Epithelial cell of esophagus (primary cell): Measurements from ENCODE around the gene FTO.
A peak's percentile ranks its signal among the peaks of the same experiment; 100 is the strongest.

Experiments
- DNase-seq: peaks from one replicate; pipeline ENCODE4 v3.0.0; 2010; ENCODE audit warnings: low read depth
- H3K4me3 ChIP-seq: 2 replicates; pipeline ENCODE4 v1.5.1; 2011; ENCODE audit warnings: mild to moderate bottlenecking, low read length, control low read depth
- TF ChIP-seq, protein P1 (sequence below): IDR thresholded peaks from 2 replicates; pipeline ENCODE4 v1.5.1; 2011; ENCODE audit warnings: low read depth, mild to moderate bottlenecking, low read length, control low read depth, inconsistent platforms; ENCODE audit not compliant: insufficient read depth; ENCODE audit errors: missing control alignments

FTO gene

DNA sequence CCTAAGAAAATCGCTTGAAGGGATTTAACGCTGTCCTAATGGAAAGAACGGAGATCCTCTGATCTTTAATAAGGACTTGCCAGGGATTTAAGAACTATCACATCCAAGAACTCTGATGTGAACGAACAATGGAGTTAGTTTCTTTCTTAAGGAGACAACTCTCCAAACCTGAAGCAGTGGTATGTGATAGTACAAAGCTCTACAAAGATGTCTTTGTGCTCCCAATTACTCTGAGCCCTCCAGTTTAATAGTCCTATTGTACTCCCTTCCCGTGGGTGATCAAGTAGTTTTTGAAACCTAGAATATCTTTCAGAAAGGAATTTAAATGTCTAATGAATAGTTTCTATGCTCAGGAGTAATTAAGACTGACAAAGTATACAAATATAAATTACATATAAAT lies 123.8 kb downstream of the FTO start:
- TF ChIP-seq, protein P1, sequence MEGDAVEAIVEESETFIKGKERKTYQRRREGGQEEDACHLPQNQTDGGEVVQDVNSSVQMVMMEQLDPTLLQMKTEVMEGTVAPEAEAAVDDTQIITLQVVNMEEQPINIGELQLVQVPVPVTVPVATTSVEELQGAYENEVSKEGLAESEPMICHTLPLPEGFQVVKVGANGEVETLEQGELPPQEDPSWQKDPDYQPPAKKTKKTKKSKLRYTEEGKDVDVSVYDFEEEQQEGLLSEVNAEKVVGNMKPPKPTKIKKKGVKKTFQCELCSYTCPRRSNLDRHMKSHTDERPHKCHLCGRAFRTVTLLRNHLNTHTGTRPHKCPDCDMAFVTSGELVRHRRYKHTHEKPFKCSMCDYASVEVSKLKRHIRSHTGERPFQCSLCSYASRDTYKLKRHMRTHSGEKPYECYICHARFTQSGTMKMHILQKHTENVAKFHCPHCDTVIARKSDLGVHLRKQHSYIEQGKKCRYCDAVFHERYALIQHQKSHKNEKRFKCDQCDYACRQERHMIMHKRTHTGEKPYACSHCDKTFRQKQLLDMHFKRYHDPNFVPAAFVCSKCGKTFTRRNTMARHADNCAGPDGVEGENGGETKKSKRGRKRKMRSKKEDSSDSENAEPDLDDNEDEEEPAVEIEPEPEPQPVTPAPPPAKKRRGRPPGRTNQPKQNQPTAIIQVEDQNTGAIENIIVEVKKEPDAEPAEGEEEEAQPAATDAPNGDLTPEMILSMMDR, result no peak
- no peak overlapping the region for H3K4me3 ChIP-seq
- no peak for DNase-seq

DNA sequence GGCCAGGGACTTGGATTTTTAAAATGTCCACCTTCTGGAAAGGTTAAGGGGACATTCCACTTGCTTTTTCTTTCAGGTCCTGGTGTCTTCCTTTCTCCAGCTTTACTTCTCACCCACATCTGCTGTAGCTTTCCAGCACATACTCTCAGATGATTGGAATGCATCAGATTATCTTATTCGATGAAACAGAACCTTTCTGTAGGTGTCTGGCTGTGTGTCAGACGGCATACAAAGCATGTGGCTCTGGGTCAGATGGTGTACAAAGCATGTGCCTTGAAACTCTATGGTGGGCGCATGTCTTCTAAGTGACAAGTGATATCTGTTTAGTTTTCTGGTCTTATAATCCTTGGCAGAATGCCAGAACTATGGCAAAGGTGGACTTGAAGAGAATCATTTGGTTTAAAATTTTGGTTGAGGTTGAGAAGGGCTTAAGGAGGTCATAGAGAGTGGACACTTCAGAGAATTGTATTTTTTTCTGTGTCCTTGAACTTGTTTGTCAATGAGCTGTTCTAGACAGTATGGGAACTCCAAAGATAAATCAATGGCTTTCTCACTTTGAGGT lies 125.3 kb downstream of the FTO start:
- no peak overlapping the region for H3K4me3 ChIP-seq
- peak; percentile 23 for DNase-seq
- TF ChIP-seq, protein P1, result no peak

DNA sequence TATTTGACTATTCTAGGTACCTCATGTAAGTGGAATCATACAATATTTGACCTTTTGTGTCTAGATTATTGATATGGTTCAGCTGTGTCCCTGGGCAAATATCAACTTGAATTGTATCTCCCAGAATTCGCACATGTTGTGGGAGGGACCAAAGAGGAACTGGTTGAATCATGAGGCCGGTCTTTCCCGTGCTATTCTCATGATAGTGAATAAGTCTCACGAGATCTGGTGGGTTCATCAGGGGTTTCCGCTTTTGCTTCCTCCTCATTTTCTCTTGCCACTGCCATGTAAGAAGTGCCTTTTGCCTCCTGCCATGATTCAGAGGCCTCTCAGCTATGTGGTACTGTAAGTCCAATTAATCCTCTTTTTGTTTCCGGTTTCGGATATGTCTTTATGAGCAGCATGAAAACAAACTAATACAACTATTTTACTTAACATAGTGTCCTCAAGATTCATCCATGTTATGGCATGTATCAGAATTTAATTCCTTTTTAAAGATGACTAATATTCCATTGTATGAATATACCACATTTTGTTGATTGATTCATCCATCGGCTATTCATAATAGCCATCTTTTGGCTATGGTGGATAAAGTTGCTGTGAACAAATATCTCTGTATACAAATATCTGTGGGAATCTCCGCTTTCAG lies 129.1 kb downstream of the FTO start:
- H3K4me3 ChIP-seq, result no peak overlapping the region
- DNase-seq, result peak; percentile 30
- TF ChIP-seq, protein P1, result no peak

DNA sequence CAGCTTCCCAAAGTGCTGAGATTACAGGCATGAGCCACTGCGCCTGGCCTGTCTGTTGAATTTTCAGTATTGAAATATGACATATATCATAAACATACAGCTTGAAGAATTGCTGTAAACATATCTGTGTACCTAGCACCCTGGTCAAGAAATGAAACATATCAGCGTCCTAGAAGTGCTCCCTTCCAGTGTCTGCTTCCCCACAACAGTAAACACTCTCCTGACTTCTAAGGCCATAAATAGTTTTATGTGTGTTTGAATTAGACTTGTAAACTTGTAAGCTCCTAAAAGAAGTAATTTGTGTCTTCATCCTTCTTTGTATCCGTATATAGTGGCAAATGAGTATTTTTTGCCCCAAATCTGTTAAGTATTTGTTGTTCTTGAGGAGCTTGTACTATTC lies 132.2 kb downstream of the FTO start:
- no peak for DNase-seq
- no peak overlapping the region for H3K4me3 ChIP-seq
- TF ChIP-seq, protein P1, result no peak

DNA sequence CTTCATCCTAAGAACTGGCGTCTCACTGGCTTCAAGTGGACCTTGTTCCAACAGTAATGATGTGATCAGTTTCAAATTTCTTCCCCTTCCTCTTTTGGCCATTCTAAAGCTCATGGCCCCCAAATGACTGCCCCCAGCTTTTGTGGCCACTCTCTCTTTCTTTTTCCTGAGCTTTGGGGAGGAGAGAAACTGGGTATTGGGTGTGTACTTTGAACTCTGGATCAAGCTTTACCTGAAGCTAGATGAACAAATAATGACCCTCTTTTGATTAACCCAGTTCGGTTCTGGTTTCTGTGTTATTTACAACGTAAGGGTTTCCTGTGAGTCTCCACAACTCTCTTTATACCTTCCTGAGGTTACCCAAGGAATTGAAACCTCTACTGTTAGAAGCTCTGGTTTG lies 132.7 kb downstream of the FTO start:
- H3K4me3 ChIP-seq, result no peak overlapping the region
- TF ChIP-seq, protein P1, result no peak
- no peak for DNase-seq

DNA sequence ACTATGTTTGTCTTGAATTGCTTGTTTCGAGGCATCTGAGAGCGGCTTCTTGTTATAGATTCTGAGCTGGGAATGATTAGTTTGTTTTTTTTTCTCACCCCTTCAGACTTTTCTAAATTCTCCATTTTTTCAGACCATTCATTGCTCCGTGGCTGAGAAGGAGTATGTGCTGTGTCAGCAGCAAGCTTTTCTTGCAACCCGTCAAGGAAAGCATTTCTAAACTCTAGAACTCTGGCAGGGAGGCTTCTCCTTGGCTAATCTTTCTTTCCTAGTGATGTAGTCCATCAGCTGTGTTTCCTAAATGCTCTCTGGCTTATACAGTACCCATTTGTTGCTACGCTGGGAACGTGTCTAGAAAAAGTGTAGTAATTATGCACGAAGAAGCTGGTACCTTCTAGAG lies 133.5 kb downstream of the FTO start:
- DNase-seq, result no peak
- TF ChIP-seq, protein P1, result no peak
- H3K4me3 ChIP-seq, result no peak overlapping the region

DNA sequence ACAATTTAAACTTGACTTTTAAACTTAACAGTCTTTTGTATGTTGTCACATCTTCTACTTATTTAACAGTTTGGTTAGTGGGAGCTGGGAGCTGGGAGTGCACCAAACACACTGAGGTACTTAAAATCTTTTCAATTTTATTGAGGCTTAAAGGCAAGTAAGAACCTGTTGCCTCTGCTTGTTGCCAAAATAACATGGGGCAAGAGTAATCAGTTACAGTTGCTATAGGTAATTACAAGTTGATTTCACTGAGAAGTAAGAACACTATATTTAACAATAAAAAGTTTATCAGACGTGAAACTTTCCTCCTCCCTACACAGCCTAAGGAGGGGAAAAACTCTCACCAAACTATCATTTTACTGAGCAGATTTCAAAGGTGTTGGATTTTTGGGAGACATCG lies 135.2 kb downstream of the FTO start:
- H3K4me3 ChIP-seq, result no peak overlapping the region
- peak; percentile 69 for DNase-seq
- TF ChIP-seq, protein P1, result no peak
